A549 (cell line): ENCODE data around the gene STRADA.

Source experiments
- EP300 ChIP-seq, 2 experiments: fragments of >200 bp; sonication (Bioruptor Twin); formaldehyde crosslinking; IDR thresholded peaks; 2 replicates in 1 of 2; 3 replicates in 1 of 2; pipeline ENCODE4 v1.6.1; 2016 to 2017
- JUN ChIP-seq, 2 experiments: fragments of >200 bp; sonication (Bioruptor Twin); formaldehyde crosslinking; IDR thresholded peaks; 2 replicates in 1 of 2; 3 replicates in 1 of 2; pipeline ENCODE4 v1.6.1; 2016 to 2017
- MAFK ChIP-seq: fragments of 450-650 bp; IDR thresholded peaks from 2 replicates; pipeline ENCODE4 v1.6.1; 2014; ENCODE audit not compliant: partially characterized antibody
- MAX ChIP-seq: IDR thresholded peaks from 2 replicates; pipeline ENCODE4 v1.6.1; 2012
- POLR2A ChIP-seq: IDR thresholded peaks from 2 replicates; pipeline ENCODE4 v1.6.1; 2012; ENCODE audit warnings: mild to moderate bottlenecking, low read length
- SMC3 ChIP-seq: fragments of >200 bp; sonication (Bioruptor Twin); formaldehyde crosslinking; IDR thresholded peaks from 3 replicates; pipeline ENCODE4 v1.6.1; 2018; ENCODE audit warnings: inconsistent platforms
- TF ChIP-seq, protein P1 (sequence below): IDR thresholded peaks from 2 replicates; pipeline ENCODE4 v1.6.1; 2012
- TF ChIP-seq, protein P2 (sequence below): fragments of >200 bp; sonication (Bioruptor Twin); formaldehyde crosslinking; IDR thresholded peaks from 3 replicates; pipeline ENCODE4 v1.5.1; 2016
- TF ChIP-seq, protein P3 (sequence below): fragments of 200-600 bp; sonication (generic); IDR thresholded peaks from 2 replicates; pipeline ENCODE4 v1.6.1; 2016; ENCODE audit warnings: antibody characterized with exemption, mild to moderate bottlenecking, moderate library complexity

DNA sequence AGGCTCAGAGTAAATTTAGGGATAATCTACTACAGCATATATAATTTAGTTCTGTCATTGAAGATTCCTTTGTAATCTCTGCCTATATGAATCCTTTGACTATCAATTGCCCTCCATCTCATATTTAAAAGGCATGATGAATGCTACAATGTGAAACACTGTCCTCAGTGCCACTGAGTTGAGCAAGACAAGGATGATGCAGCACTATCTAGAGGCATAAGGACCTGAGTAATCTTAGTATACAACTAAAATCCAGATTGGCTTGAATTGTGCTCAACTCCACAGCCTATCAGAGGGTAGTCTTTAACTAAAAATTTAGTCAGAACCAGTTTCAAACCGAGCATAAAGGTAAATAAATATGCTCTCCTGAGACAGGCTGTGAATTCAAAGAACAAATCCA lies 11.6 kb upstream of the STRADA start:
- TF ChIP-seq JUN (IDR thresholded peaks at IDR 0.05): no peak
- no peak for TF ChIP-seq SMC3
- no peak for TF ChIP-seq POLR2A
- TF ChIP-seq MAFK: no peak
- TF ChIP-seq, protein P1, sequence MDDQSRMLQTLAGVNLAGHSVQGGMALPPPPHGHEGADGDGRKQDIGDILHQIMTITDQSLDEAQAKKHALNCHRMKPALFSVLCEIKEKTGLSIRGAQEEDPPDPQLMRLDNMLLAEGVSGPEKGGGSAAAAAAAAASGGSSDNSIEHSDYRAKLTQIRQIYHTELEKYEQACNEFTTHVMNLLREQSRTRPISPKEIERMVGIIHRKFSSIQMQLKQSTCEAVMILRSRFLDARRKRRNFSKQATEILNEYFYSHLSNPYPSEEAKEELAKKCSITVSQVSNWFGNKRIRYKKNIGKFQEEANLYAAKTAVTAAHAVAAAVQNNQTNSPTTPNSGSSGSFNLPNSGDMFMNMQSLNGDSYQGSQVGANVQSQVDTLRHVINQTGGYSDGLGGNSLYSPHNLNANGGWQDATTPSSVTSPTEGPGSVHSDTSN: no peak
- TF ChIP-seq, protein P2, sequence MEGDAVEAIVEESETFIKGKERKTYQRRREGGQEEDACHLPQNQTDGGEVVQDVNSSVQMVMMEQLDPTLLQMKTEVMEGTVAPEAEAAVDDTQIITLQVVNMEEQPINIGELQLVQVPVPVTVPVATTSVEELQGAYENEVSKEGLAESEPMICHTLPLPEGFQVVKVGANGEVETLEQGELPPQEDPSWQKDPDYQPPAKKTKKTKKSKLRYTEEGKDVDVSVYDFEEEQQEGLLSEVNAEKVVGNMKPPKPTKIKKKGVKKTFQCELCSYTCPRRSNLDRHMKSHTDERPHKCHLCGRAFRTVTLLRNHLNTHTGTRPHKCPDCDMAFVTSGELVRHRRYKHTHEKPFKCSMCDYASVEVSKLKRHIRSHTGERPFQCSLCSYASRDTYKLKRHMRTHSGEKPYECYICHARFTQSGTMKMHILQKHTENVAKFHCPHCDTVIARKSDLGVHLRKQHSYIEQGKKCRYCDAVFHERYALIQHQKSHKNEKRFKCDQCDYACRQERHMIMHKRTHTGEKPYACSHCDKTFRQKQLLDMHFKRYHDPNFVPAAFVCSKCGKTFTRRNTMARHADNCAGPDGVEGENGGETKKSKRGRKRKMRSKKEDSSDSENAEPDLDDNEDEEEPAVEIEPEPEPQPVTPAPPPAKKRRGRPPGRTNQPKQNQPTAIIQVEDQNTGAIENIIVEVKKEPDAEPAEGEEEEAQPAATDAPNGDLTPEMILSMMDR: no peak
- TF ChIP-seq EP300 (IDR thresholded peaks at IDR 0.05): no peak
- no peak for TF ChIP-seq MAX
- TF ChIP-seq, protein P3, sequence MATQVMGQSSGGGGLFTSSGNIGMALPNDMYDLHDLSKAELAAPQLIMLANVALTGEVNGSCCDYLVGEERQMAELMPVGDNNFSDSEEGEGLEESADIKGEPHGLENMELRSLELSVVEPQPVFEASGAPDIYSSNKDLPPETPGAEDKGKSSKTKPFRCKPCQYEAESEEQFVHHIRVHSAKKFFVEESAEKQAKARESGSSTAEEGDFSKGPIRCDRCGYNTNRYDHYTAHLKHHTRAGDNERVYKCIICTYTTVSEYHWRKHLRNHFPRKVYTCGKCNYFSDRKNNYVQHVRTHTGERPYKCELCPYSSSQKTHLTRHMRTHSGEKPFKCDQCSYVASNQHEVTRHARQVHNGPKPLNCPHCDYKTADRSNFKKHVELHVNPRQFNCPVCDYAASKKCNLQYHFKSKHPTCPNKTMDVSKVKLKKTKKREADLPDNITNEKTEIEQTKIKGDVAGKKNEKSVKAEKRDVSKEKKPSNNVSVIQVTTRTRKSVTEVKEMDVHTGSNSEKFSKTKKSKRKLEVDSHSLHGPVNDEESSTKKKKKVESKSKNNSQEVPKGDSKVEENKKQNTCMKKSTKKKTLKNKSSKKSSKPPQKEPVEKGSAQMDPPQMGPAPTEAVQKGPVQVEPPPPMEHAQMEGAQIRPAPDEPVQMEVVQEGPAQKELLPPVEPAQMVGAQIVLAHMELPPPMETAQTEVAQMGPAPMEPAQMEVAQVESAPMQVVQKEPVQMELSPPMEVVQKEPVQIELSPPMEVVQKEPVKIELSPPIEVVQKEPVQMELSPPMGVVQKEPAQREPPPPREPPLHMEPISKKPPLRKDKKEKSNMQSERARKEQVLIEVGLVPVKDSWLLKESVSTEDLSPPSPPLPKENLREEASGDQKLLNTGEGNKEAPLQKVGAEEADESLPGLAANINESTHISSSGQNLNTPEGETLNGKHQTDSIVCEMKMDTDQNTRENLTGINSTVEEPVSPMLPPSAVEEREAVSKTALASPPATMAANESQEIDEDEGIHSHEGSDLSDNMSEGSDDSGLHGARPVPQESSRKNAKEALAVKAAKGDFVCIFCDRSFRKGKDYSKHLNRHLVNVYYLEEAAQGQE: no peak
